Heart left ventricle (tissue), 16 donors: Measurements from ENCODE around the gene LRRTM4. TPM values are rescaled to one million over a fixed set of nuclear protein-coding genes. Genes with fewer than 3 reads are reported as not detected.

Source experiments
- ATAC-seq, 4 donors: fragments of 200-7000 bp; cut with Tn5 transposase; one replicate each; pipeline ENCODE4 v1.9.1; 2020 to 2022; ENCODE audit warnings: moderate library complexity in 4 of 4, mild to moderate bottlenecking in 3 of 4, moderate number of reproducible peaks in 1 of 4
- DNase-seq, 5 donors: peaks; one replicate each; pipeline ENCODE4 v3.0.0-alpha.2; 2020
- H3K27ac ChIP-seq, 12 donors: fragments of 200-600 bp; sonication (generic) in 4 of 12; one replicate each; pipeline versions ENCODE4 v1.5.0 to v1.8.0; 2016 to 2022; ENCODE audit warnings: mild to moderate bottlenecking in 2 of 12
- H3K27me3 ChIP-seq, 9 donors: fragments of 200-600 bp; sonication (generic) in 2 of 9; one replicate each; pipeline versions ENCODE4 v1.5.1 to v1.8.0; 2016 to 2022; ENCODE audit warnings: mild to moderate bottlenecking in 3 of 9
- H3K36me3 ChIP-seq, 9 donors: fragments of 200-600 bp; sonication (generic) in 2 of 9; one replicate each; pipeline versions ENCODE4 v1.5.0 to v1.8.0; 2018 to 2022; ENCODE audit warnings: mild to moderate bottlenecking in 2 of 9
- H3K4me1 ChIP-seq, 12 donors: fragments of 200-600 bp; sonication (generic) in 4 of 12; one replicate each; pipeline versions ENCODE4 v1.5.0 to v1.8.0; 2016 to 2022; ENCODE audit warnings: mild to moderate bottlenecking in 3 of 12
- H3K4me3 ChIP-seq, 12 donors: fragments of 200-600 bp; sonication (generic) in 4 of 12; one replicate each; pipeline versions ENCODE4 v1.5.0 to v1.8.0; 2017 to 2022; ENCODE audit warnings: mild to moderate bottlenecking in 9 of 12, moderate library complexity in 4 of 12
- H3K9me3 ChIP-seq, 12 donors: fragments of 200-600 bp; sonication (generic) in 4 of 12; one replicate each; pipeline versions ENCODE4 v1.5.0 to v1.8.0; 2016 to 2022; ENCODE audit warnings: mild to moderate bottlenecking in 1 of 12
- POLR2A ChIP-seq, 2 donors: fragments of 450-650 bp; IDR thresholded peaks; one replicate each; pipeline ENCODE4 v1.6.1; 2017; ENCODE audit warnings: antibody characterized with exemption in 2 of 2, mild to moderate bottlenecking in 2 of 2, moderate library complexity in 2 of 2
- WGBS, 4 donors: extraction: QIAGEN DNeasy Blood & Tissue Kit in 2 of 4; methylation state at CpG; one replicate each; pipeline versions ENCODE4 v1.1.5 to v1.1.7; 2013 to 2018; 5-methylcytosine and 5-hydroxymethylcytosine counted together
- intact Hi-C, 10 donors: fragments of 100-400 bp; cut with DNase I; formaldehyde crosslinking; loops; one replicate each; pipeline versions ENCODE4 v1.11.1 to v1.14.2; 2022
- polyA plus RNA-seq, 2 donors: library from polyadenylated mRNA; stranded (reverse); fragments of 200-250 nt; gene quantifications; one replicate each; pipeline ENCODE4 v1.2.3, GENCODE V29; 2013
- total RNA-seq, 9 donors: library from RNA; depleted of rRNA in 2 of 9; stranded (reverse); fragments of >200 nt in 2 of 9; fragmentation: NEBNext Ultra II Directional in 3 of 9; extraction: Animal tissue kit (Norgen Biotek cat#: 25700) in 3 of 9; gene quantifications; one replicate each; pipeline versions ENCODE4 v1.1.0 to v1.2.4, GENCODE V29; 2016 to 2023
- TF ChIP-seq, protein P1 (sequence below), 12 donors: fragments of 200-600 bp; sonication (generic) in 4 of 12; IDR thresholded peaks; one replicate each; pipeline versions ENCODE4 v1.5.0 to v1.8.0; 2018 to 2022; ENCODE audit warnings: antibody characterized with exemption in 12 of 12, mild to moderate bottlenecking in 5 of 12
- donor health status: ischemic (EF 13 %, LVEDD 7.1; RV severe dilation, severe dysfunction).
- donor health status: healthy with polysubstance abuse.
- donor health status: DM: no; HTN: yes; CAD: no.
- donor health status: DM: no; HTN: no; CAD: no.
- donor health status: ischemic (EF 25% LVEDD 6.9; RV normal size, moderate dysfunction).
- donor health status: ischemic (EF 25% LVEDD 5.7; RV mildly dilated, moderate dysfunction).
- donor health status: healthy.
- donor health status: DM: yes; HTN: yes; CAD: no.
- donor health status: ischemic (EF 35%, LVEDD 5.7; RV mildly dilated, moderate dysfunction).
- donor health status: nonischemic (EF 11% LVEDD 7.7; RV severe dilation, severe dysfunction).
- donor health status: DM: yes; HTN: yes; CAD: no.
- donor health status: PGD.
- donor health status: ischemic (EF 29% LVEDD 5.4; RV normal size, mild dysfunction).
- donor health status: nonischemic (EF 23%, LVEDD 6.1; RV moderate dilation, normal function).

Gene LRRTM4
- total and polyA plus RNA-seq, 11 donors: 0.15 to 1.3 (median 0.50) TPM; not detected in 1

DNA sequence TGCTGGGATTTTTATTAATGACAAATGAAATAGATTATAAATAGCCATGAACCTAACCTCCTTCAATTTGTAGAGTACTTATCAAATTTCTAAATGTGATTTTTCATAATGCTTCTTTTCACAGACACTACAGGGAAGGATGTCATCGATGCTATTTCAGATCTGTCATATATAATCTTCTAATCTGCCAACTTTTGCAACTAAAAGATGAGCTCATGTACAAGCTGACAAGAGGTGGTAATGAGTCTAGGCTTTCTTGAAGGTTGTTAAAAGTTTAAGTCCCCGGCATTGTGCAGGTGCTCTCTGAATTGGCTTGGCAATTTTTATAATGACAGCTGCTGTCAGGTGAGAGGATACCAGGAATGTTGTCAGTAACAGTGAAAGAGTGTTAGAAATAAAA is 320.4 kb downstream of the LRRTM4 start:
- TF ChIP-seq POLR2A (IDR thresholded peaks at IDR 0.05): no peak
- TF ChIP-seq, protein P1, sequence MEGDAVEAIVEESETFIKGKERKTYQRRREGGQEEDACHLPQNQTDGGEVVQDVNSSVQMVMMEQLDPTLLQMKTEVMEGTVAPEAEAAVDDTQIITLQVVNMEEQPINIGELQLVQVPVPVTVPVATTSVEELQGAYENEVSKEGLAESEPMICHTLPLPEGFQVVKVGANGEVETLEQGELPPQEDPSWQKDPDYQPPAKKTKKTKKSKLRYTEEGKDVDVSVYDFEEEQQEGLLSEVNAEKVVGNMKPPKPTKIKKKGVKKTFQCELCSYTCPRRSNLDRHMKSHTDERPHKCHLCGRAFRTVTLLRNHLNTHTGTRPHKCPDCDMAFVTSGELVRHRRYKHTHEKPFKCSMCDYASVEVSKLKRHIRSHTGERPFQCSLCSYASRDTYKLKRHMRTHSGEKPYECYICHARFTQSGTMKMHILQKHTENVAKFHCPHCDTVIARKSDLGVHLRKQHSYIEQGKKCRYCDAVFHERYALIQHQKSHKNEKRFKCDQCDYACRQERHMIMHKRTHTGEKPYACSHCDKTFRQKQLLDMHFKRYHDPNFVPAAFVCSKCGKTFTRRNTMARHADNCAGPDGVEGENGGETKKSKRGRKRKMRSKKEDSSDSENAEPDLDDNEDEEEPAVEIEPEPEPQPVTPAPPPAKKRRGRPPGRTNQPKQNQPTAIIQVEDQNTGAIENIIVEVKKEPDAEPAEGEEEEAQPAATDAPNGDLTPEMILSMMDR (IDR thresholded peaks at IDR 0.05): no peak
- H3K4me1 ChIP-seq: no peaks in the 10 kb centered on the region
- no peaks in the 10 kb centered on the region for H3K27me3 ChIP-seq
- no peaks in the 10 kb centered on the region for H3K36me3 ChIP-seq
- WGBS, 4 donors: 81 to 88% (median 86%) methylated on average over 2 of the region's 2 CpGs
- no peak for DNase-seq
- H3K27ac ChIP-seq: no peak overlapping the region
- H3K9me3 ChIP-seq: no peaks in the 10 kb centered on the region
- no peak overlapping the region for H3K4me3 ChIP-seq
- intact Hi-C loops: no loop called here
- no peak for ATAC-seq

DNA sequence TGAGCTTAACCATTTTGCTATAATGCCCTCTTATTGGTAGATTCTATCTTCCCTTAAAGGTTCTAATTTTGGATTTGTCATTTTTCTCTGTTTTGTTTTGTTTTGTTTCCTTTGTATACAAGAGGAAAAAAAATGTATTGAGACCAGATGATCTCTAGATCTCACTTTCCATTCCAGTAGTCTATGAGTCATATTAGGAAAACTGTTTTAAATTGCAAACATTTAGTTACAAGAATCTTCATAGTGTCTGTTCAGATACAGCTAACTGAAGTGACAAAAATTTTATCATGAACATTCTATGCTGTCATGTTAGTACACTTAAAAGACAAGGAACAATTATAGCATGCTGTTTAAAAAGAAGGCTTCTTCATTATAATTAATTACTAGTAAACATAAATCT is 322.8 kb downstream of the LRRTM4 start:
- intact Hi-C loops: no loop called here

DNA sequence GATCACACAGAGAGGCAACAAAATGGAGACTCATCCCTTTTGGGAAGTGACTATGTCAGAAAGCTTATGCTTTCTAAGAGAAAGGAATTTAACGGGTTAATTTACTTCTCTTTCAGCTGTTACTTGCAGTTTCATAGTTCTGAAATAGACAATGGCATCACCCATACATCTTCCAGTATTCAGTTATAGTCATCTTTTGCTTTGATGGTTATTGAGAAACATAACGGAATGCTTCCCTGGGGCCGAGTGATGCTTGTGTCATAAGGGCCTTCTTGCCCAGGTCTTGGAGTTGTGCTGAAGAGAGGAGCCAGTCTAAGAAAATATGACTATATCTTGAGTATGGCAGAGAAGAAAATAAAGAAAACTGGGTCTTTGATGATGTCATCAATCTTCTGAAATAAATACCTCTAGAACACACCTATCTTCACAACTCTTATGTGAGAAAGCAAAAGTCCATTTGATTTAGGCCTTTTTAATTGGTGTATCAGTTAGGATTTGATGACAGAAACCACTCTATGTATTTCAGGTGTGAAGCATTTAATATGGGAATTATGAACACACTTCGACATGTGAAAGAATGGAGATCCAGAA is 328.2 kb downstream of the LRRTM4 start:
- no peak overlapping the region for H3K27ac ChIP-seq
- intact Hi-C loops: no loop called here
- no peaks in the 10 kb centered on the region for H3K4me1 ChIP-seq
- H3K27me3 ChIP-seq: no peaks in the 10 kb centered on the region
- no peak for TF ChIP-seq POLR2A (IDR thresholded peaks at IDR 0.05)
- TF ChIP-seq, protein P1 (IDR thresholded peaks at IDR 0.05): no peak
- 79 to 87% (median 83%) methylated on average over 4 of the region's 4 CpGs for WGBS, 4 donors
- H3K4me3 ChIP-seq: no peak overlapping the region
- ATAC-seq: no peak
- H3K36me3 ChIP-seq: no peaks in the 10 kb centered on the region
- no peaks in the 10 kb centered on the region for H3K9me3 ChIP-seq
- DNase-seq: no peak

More for the DNA sequence above, 322.8 kb downstream of the LRRTM4 start:
- Histone ChIP-seq H3K27ac (no peak overlapping the region), H3K27me3 (no peaks in the 10 kb centered on the region), H3K36me3 (no peaks in the 10 kb centered on the region), H3K4me3 (no peak overlapping the region), H3K9me3 (no peaks in the 10 kb centered on the region), H3K4me1 (no peaks in the 10 kb centered on the region)
- no peak for DNase-seq
- ATAC-seq: no peak
- TF ChIP-seq POLR2A (IDR thresholded peaks at IDR 0.05): no peak
- TF ChIP-seq, protein P1 (IDR thresholded peaks at IDR 0.05): no peak

DNA sequence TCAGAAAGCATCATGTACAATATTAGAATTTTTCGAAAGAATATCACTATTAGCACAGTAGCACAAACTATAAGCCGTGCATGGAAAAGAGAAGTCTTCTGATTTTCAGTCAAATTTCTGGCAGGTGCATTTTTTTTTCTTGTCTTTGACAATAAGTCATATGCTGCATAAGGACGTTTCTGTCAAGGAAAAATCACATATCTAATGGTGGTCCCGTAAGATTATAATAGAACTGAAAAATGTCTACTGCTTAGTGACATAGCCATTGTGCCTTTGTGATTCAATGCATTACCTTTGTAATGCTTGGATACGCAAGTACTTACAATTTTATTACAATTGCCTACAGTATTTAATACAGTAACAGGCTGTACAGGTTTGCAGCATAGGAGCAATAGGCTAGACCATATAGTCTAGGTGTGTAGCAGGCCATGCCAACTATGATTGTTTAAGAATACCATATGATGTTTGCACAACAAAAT is 329.3 kb downstream of the LRRTM4 start:
- Histone ChIP-seq H3K4me1 (no peaks in the 10 kb centered on the region), H3K27ac (no peak overlapping the region), H3K4me3 (no peak overlapping the region), H3K9me3 (no peaks in the 10 kb centered on the region), H3K27me3 (no peaks in the 10 kb centered on the region), H3K36me3 (no peaks in the 10 kb centered on the region)
- intact Hi-C loops: no loop called here
- WGBS, 4 donors: 79 to 82% (median 81%) methylated on average over 5 of the region's 5 CpGs
- TF ChIP-seq POLR2A (IDR thresholded peaks at IDR 0.05): no peak
- TF ChIP-seq, protein P1 (IDR thresholded peaks at IDR 0.05): no peak
- DNase-seq: no peak
- no peak for ATAC-seq
